Endothelial cell (in vitro differentiated cells): ENCODE measurements around the gene FANCC. TPM values are rescaled to one million over a fixed set of nuclear protein-coding genes. Genes with fewer than 3 reads are reported as not detected.

Source experiments
- DNase-seq: peaks from one replicate; pipeline ENCODE4 v3.0.0; 2021; ENCODE audit warnings: low spot score
- H3K27ac Mint-ChIP-seq: one replicate; pipeline ENCODE4 v1.8.0; 2021; ENCODE audit warnings: mixed read lengths, inconsistent platforms; ENCODE audit not compliant: unreplicated experiment
- H3K27me3 Mint-ChIP-seq: one replicate; pipeline ENCODE4 v1.8.0; 2021; ENCODE audit warnings: mild to moderate bottlenecking, moderate library complexity, mixed read lengths, inconsistent platforms; ENCODE audit not compliant: unreplicated experiment
- H3K36me3 Mint-ChIP-seq: one replicate; pipeline ENCODE4 v1.8.0; 2021; ENCODE audit warnings: mild to moderate bottlenecking, low read depth, mixed read lengths, inconsistent platforms; ENCODE audit not compliant: unreplicated experiment
- H3K4me1 Mint-ChIP-seq: one replicate; pipeline ENCODE4 v1.8.0; 2021; ENCODE audit warnings: mild to moderate bottlenecking, mixed read lengths, inconsistent platforms; ENCODE audit not compliant: unreplicated experiment
- H3K4me3 Mint-ChIP-seq: one replicate; pipeline ENCODE4 v1.8.0; 2021; ENCODE audit warnings: mild to moderate bottlenecking, mixed read lengths, inconsistent platforms; ENCODE audit not compliant: unreplicated experiment
- H3K9me3 Mint-ChIP-seq: one replicate; pipeline ENCODE4 v1.8.0; 2021; ENCODE audit warnings: mixed read lengths, inconsistent platforms; ENCODE audit not compliant: unreplicated experiment
- CTCF ChIP-seq: fragments of 200-600 bp; sonication (generic); IDR thresholded peaks from one replicate; pipeline ENCODE4 v1.5.0; 2021; ENCODE audit warnings: antibody characterized with exemption; ENCODE audit not compliant: unreplicated experiment
- total RNA-seq: library from RNA; stranded (reverse); fragmentation: NEBNext Ultra II Directional; extraction: Animal tissue kit (Norgen Biotek cat#: 25700); gene quantifications from one replicate; pipeline ENCODE4 v1.2.1, GENCODE V29; 2021; ENCODE audit not compliant: unreplicated experiment

The FANCC gene
- total RNA-seq, 1 donor from 2014 or later = 16.7 TPM

- Mint-ChIP-seq H3K9me3 (no peaks in the 10 kb centered on the region), H3K27me3 (peaks cover 3% of the 10 kb centered on the region), H3K27ac (peak overlapping the region; percentile 11), H3K4me3 (no peak overlapping the region), H3K4me1 (peaks cover 9% of the 10 kb centered on the region), H3K36me3 (no peaks in the 10 kb centered on the region)
- no peak for DNase-seq
- TF ChIP-seq CTCF = no peak
These were observed 142.0 kb downstream of the FANCC start for GRCh38 chr9:95175523-95175922.

- H3K36me3 Mint-ChIP-seq = no peaks in the 10 kb centered on the region
These were observed 143.5 kb downstream of the FANCC start for GRCh38 chr9:95174038-95174437.

GRCh38 chr9:95171596-95171995 lies 145.9 kb downstream of the FANCC start:
- peaks cover 3% of the 10 kb centered on the region for H3K27me3 Mint-ChIP-seq

More at GRCh38 chr9:95174038-95174437, 143.5 kb downstream of the FANCC start:
- no peak for DNase-seq
- peaks cover 3% of the 10 kb centered on the region for H3K27me3 Mint-ChIP-seq
- no peaks in the 10 kb centered on the region for H3K9me3 Mint-ChIP-seq
- peaks cover 12% of the 10 kb centered on the region for H3K4me1 Mint-ChIP-seq
- H3K4me3 Mint-ChIP-seq = no peak overlapping the region
- no peak overlapping the region for H3K27ac Mint-ChIP-seq
- no peak for TF ChIP-seq CTCF

GRCh38 chr9:95171001-95171400 lies 146.5 kb downstream of the FANCC start:
- no peaks in the 10 kb centered on the region for H3K9me3 Mint-ChIP-seq
- TF ChIP-seq CTCF = no peak
- no peaks in the 10 kb centered on the region for H3K36me3 Mint-ChIP-seq
- DNase-seq = no peak
- peaks cover 12% of the 10 kb centered on the region for H3K4me1 Mint-ChIP-seq
- peak overlapping the region; percentile 92 for H3K27ac Mint-ChIP-seq
- peaks cover 3% of the 10 kb centered on the region for H3K27me3 Mint-ChIP-seq
- H3K4me3 Mint-ChIP-seq = no peak overlapping the region

More at GRCh38 chr9:95171596-95171995, 145.9 kb downstream of the FANCC start:
- no peak for TF ChIP-seq CTCF
- Mint-ChIP-seq H3K9me3 (no peaks in the 10 kb centered on the region), H3K36me3 (no peaks in the 10 kb centered on the region), H3K4me1 (peaks cover 12% of the 10 kb centered on the region), H3K27ac (no peak overlapping the region), H3K4me3 (no peak overlapping the region)
- DNase-seq = no peak

- Mint-ChIP-seq H3K4me3 (no peak overlapping the region), H3K27me3 (no peaks in the 10 kb centered on the region), H3K4me1 (peaks cover 12% of the 10 kb centered on the region), H3K9me3 (no peaks in the 10 kb centered on the region), H3K36me3 (no peaks in the 10 kb centered on the region), H3K27ac (no peak overlapping the region)
- DNase-seq = peak; percentile 82
- peak; percentile 94 for TF ChIP-seq CTCF
These were observed 149.5 kb downstream of the FANCC start for GRCh38 chr9:95167998-95168397.
